Panc1 (cell line): ENCODE data around the gene A2ML1. TPM values are rescaled to one million over a fixed set of nuclear protein-coding genes. Genes with fewer than 3 reads are reported as not detected.
A peak's percentile ranks its signal among the peaks of the same experiment; 100 is the strongest.

Source experiments
- ATAC-seq: fragments of 200-7000 bp; cut with Tn5 transposase; 2 replicates; pipeline ENCODE4 v1.9.1; 2020; ENCODE audit warnings: mild to moderate bottlenecking, moderate library complexity
- BruUV-seq: library from RNA; stranded (reverse); fragments of 400-500 nt; replicated peaks from 2 replicates; lab custom pipeline; 2021; lab: Mats Ljungman, UMichigan
- CTCF ChIA-PET: fragments of 300-600 bp; sonication (Branson Sonifier 250); formaldehyde crosslinking; loops from one replicate; lab custom pipeline; 2022; ENCODE audit warnings: antibody characterized with exemption; lab: Charles Lee
- POLR2A ChIA-PET: fragments of 300-600 bp; sonication (Branson Sonifier 250); formaldehyde crosslinking; loops from one replicate; lab custom pipeline; 2022; ENCODE audit warnings: antibody characterized with exemption; lab: Charles Lee
- DNase-seq: peaks from one replicate; pipeline ENCODE4 v3.0.0-alpha.2; 2010; ENCODE audit warnings: low read depth, low spot score
- H3K27ac ChIP-seq: 2 replicates; pipeline ENCODE4 v1.5.1; 2011; ENCODE audit warnings: mild to moderate bottlenecking, low read length, inconsistent platforms
- H3K27me3 ChIP-seq: fragments of 200-500 bp; sonication (Bioruptor generic); 2 replicates; pipeline ENCODE4 v1.6.0; 2014; ENCODE audit warnings: low read length, inconsistent platforms; ENCODE audit not compliant: control insufficient read depth, insufficient read depth
- H3K36me3 ChIP-seq: fragments of 200-500 bp; sonication (Bioruptor generic); 2 replicates; pipeline ENCODE4 v1.5.1; 2014; ENCODE audit warnings: inconsistent platforms, mild to moderate bottlenecking, low read length, moderate library complexity; ENCODE audit not compliant: control insufficient read depth, insufficient read depth
- H3K4me1 ChIP-seq: 2 replicates; pipeline ENCODE4 v1.5.1; 2011; ENCODE audit warnings: inconsistent platforms, mild to moderate bottlenecking, low read length, moderate library complexity; ENCODE audit not compliant: control insufficient read depth, insufficient read depth
- H3K4me3 ChIP-seq, 2 experiments: 2 replicates each; pipeline ENCODE4 v1.5.1; 2011 to 2012; ENCODE audit warnings: low read depth in 2 of 2, low read length in 2 of 2, mild to moderate bottlenecking in 2 of 2, inconsistent platforms in 1 of 2, moderate library complexity in 1 of 2
- H3K9me3 ChIP-seq: fragments of 200-500 bp; sonication (Bioruptor generic); 2 replicates; pipeline ENCODE4 v1.5.1; 2014; ENCODE audit warnings: low read depth, mild to moderate bottlenecking, inconsistent platforms, low read length, moderate library complexity; ENCODE audit not compliant: control insufficient read depth, insufficient read depth
- POLR2AphosphoS5 ChIP-seq: IDR thresholded peaks from 2 replicates; pipeline ENCODE4 v1.6.1; 2012; ENCODE audit warnings: mild to moderate bottlenecking, low read depth, low read length, moderate library complexity
- SIN3A ChIP-seq: IDR thresholded peaks from 2 replicates; pipeline ENCODE4 v1.6.1; 2012; ENCODE audit warnings: low read depth, mild to moderate bottlenecking, low read length, moderate library complexity, borderline replicate concordance; ENCODE audit not compliant: insufficient read depth
- TCF7L2 ChIP-seq: IDR thresholded peaks from 2 replicates; pipeline ENCODE4 v1.6.1; 2011; ENCODE audit warnings: mild to moderate bottlenecking, low read depth, low read length, inconsistent platforms
- in situ Hi-C: cut with HindIII; loops from 2 replicates; pipeline ENCODE4 v1.10.0; 2016; ENCODE audit warnings: low sequenced_read_pairs, low pct_unique_long_range_greater_than_20kb
- intact Hi-C: fragments of 100-400 bp; cut with micrococcal nuclease; formaldehyde crosslinking; loops from one replicate; pipeline ENCODE4 v1.10.0; 2022; ENCODE audit not compliant: unreplicated experiment
- total RNA-seq: library from RNA; stranded (reverse); gene quantifications from one replicate; pipeline ENCODE4 v1.2.1, GENCODE V29; 2021; ENCODE audit not compliant: unreplicated experiment
- TF ChIP-seq, protein P1 (sequence below): fragments of 450-650 bp; IDR thresholded peaks from 2 replicates; pipeline ENCODE4 v1.5.1; 2017; ENCODE audit warnings: mild to moderate bottlenecking
- TF ChIP-seq, protein P2 (sequence below), 2 experiments: IDR thresholded peaks; 2 replicates each; pipeline ENCODE4 v1.6.1; 2011 to 2012; ENCODE audit warnings: low read depth in 2 of 2, control low read depth in 1 of 2, low read length in 1 of 2, mild to moderate bottlenecking in 1 of 2, moderate library complexity in 1 of 2; ENCODE audit not compliant: insufficient read depth in 1 of 2

Gene A2ML1
- total RNA-seq, 1 experiment from 2014 or later: not detected

DNA sequence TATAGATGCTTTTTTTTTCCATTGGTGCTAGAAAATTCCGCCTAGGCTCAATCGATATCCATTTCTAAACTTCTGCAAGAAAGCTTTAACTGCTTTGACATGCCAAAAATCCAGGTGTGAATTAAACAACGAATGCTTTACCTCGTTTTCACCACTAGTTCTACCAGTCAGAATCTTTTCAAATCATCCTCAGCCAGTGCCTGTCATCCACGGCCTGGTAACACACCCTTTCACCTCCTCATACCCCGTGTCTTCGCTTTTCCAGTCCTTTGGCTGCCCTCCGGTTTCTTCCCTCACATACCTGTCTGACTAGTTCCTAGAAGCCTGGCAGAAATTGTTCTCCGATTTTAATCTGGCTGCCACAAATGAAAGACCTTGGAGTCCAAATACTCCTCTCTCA, 90.5 kb downstream of the A2ML1 start:
- CTCF ChIA-PET: no interaction called here
- in situ Hi-C loops: no loop called here
- Histone ChIP-seq H3K4me3 (no peak overlapping the region), H3K9me3 (no peaks in the 10 kb centered on the region), H3K4me1 (peaks cover 9% of the 10 kb centered on the region), H3K27me3 (no peaks in the 10 kb centered on the region), H3K36me3 (no peaks in the 10 kb centered on the region; the same call in 1 of the 2 replicates), H3K27ac (peak overlapping the region; percentile 87; the same call in 1 of the 2 replicates)
- intact Hi-C loops: no loop called here
- ATAC-seq (no peak), DNase-seq (no peak)
- TF ChIP-seq TCF7L2 (no peak), SIN3A (no peak), POLR2AphosphoS5 (no peak)
- TF ChIP-seq, protein P1, sequence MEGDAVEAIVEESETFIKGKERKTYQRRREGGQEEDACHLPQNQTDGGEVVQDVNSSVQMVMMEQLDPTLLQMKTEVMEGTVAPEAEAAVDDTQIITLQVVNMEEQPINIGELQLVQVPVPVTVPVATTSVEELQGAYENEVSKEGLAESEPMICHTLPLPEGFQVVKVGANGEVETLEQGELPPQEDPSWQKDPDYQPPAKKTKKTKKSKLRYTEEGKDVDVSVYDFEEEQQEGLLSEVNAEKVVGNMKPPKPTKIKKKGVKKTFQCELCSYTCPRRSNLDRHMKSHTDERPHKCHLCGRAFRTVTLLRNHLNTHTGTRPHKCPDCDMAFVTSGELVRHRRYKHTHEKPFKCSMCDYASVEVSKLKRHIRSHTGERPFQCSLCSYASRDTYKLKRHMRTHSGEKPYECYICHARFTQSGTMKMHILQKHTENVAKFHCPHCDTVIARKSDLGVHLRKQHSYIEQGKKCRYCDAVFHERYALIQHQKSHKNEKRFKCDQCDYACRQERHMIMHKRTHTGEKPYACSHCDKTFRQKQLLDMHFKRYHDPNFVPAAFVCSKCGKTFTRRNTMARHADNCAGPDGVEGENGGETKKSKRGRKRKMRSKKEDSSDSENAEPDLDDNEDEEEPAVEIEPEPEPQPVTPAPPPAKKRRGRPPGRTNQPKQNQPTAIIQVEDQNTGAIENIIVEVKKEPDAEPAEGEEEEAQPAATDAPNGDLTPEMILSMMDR: peak; percentile 28; the same call in 1 of the 2 replicates
- BruUV-seq: no TSS peak
- POLR2A ChIA-PET: no interaction called here

DNA sequence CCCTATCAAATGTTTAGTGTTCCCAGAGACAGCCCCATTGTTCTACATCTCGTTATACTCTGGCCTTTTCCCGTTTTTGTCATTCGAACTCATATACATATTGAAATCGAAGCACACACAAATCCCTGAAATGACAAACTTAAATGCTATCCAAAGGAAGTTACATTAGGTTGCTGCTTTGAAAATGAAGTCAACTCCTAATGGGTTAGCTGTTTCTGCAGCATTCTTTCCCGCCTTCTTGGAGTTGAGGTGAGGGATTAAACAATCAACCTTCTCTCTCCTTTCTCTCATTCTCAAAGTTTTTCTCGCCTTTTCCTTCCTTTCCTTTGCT, 91.2 kb downstream of the A2ML1 start:
- peak overlapping the region; percentile 56 to 82 for H3K4me3 ChIP-seq
- POLR2A ChIA-PET: interaction anchor here (0.6 kb wide), 1 partner anchor 36 kb away, joined by 3 read pairs; the partner anchor contains the start of gene M6PR
- H3K27me3 ChIP-seq: no peaks in the 10 kb centered on the region
- CTCF ChIA-PET: no interaction called here
- TSS peak; percentile 92 for BruUV-seq
- intact Hi-C loops (no loop called here), in situ Hi-C loops (no loop called here)
- ATAC-seq (no peak), DNase-seq (no peak)
- H3K9me3 ChIP-seq: no peaks in the 10 kb centered on the region
- H3K27ac ChIP-seq: peak overlapping the region; percentile 87
- TF ChIP-seq, protein P2, sequence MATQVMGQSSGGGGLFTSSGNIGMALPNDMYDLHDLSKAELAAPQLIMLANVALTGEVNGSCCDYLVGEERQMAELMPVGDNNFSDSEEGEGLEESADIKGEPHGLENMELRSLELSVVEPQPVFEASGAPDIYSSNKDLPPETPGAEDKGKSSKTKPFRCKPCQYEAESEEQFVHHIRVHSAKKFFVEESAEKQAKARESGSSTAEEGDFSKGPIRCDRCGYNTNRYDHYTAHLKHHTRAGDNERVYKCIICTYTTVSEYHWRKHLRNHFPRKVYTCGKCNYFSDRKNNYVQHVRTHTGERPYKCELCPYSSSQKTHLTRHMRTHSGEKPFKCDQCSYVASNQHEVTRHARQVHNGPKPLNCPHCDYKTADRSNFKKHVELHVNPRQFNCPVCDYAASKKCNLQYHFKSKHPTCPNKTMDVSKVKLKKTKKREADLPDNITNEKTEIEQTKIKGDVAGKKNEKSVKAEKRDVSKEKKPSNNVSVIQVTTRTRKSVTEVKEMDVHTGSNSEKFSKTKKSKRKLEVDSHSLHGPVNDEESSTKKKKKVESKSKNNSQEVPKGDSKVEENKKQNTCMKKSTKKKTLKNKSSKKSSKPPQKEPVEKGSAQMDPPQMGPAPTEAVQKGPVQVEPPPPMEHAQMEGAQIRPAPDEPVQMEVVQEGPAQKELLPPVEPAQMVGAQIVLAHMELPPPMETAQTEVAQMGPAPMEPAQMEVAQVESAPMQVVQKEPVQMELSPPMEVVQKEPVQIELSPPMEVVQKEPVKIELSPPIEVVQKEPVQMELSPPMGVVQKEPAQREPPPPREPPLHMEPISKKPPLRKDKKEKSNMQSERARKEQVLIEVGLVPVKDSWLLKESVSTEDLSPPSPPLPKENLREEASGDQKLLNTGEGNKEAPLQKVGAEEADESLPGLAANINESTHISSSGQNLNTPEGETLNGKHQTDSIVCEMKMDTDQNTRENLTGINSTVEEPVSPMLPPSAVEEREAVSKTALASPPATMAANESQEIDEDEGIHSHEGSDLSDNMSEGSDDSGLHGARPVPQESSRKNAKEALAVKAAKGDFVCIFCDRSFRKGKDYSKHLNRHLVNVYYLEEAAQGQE (IDR thresholded peaks at IDR 0.05; ENCODE audit: insufficient read depth in 1 of 2, low read depth in 2 of 2, low read length in 1 of 2): no peak
- TF ChIP-seq POLR2AphosphoS5 (no peak), SIN3A (no peak), TCF7L2 (no peak)
- TF ChIP-seq, protein P1: no peak
- no peaks in the 10 kb centered on the region; the same call in 1 of the 2 replicates for H3K36me3 ChIP-seq
- peaks cover 9% of the 10 kb centered on the region for H3K4me1 ChIP-seq
